ENCODE results near the gene MAL.

MAL gene

DNA sequence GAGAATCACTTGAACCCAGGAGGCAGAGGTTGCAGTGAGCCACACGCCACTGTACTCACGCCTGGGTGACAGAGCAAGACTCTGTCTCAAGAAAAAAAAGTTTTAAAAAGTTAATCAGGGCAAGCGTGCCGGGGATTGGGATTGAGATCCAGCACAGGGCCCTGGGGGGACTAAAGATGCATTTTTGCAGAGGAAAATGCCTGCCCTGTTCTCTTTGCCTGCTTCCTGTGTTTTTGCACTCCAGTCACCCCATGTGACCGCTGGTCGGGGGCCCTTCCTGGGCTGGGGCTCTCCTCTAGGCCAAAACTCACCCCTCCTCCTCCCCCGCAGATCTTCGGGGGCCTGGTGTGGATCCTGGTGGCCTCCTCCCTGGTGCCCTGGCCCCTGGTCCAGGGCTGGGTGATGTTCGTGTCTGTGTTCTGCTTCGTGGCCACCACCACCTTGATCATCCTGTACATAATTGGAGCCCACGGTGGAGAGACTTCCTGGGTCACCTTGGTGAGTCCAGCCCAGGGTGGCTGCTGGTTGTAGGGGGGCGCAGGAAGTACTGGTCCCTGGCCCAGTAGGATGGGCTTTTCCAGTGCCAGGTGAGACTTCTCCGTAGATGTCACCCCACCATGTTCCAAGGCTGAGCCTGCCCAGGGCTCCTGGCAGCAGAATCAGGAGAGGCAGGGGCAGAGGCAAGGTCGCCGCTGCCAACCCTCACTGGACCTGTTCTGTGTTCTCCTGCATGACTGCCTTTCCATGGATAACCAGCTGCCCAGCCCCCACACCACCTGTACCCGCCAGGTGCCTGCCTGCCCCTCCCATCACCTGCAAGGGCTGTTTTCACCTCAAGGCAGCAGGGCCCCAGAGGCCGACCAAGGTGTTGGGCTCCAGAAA is 22.4 kb downstream of the MAL start:
- in situ Hi-C loops (cut with MboI; ENCODE audit: low sequenced_read_pairs), result no loop called here

DNA sequence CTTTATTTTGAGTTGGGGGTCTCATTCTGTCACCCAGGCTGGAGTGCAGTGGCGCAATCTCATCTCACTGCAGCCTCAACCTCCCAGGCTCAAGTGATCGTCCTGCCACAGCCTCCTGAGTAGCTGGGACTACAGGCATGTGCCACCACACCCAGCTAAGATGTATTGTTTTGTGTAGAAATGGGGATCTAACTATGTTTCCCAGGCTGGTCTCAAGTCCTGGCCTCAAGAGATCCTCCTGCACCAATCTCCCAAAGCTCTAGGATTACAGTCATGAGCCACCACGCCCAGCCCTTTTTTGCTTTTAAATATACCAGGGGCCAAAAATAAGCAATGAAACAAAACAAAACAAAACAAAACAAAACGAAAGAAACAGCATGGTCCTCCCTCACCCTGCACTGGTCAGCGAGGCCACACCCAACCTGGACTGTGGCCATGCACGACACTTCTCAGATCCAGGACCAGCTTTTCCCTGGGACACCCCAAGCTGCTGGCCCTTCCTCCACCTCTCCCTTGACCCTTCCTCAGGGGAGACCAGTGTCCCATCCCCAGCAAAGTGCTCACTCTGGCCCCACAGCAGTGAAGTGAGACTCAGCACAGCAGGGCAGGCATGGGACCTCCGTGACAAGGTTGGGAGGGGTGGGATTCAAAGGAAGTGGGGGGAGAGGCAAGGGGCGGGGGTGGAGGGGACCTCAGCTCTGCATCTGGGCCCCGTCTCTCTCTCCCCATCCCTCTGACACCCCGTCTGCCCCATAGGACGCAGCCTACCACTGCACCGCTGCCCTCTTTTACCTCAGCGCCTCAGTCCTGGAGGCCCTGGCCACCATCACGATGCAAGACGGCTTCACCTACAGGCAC is 23.5 kb downstream of the MAL start:
- in situ Hi-C loops (cut with MboI; ENCODE audit: low sequenced_read_pairs), result no loop called here

DNA sequence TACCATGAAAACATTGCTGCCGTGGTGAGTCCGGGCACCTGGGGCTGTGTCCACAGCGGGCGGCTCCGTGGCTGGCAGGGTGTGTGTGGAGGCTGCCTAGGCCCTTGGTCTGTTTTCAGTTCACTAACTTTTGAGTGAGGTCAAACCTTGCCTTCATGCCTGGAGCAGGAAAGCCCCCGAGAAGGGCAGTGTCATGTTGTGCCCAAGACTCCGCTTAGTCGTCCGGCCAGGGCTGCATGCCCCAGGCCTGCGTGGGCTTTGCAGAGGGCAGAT is 24.1 kb downstream of the MAL start:
- in situ Hi-C loops (cut with MboI; ENCODE audit: low sequenced_read_pairs), result no loop called here

DNA sequence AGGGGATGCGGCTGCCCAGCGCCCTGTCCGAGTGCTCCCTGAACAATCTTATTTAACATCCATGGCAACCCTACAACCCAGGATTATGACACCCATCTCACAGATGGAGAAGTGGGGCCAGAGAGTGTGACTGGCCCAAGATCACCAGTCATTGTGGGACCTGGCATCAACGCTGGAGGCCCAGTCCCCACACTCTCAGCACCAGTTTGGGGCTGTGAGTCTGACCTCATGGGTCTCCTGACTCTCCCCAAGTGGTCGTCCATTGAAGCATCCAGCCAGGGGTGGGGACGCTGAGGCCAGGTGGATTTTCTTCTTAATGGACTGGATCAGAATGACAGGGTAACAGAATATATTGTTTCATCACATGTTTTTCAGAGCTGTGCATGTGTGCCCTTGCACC is 24.5 kb downstream of the MAL start:
- in situ Hi-C loops (cut with MboI; ENCODE audit: low sequenced_read_pairs), result no loop called here

DNA sequence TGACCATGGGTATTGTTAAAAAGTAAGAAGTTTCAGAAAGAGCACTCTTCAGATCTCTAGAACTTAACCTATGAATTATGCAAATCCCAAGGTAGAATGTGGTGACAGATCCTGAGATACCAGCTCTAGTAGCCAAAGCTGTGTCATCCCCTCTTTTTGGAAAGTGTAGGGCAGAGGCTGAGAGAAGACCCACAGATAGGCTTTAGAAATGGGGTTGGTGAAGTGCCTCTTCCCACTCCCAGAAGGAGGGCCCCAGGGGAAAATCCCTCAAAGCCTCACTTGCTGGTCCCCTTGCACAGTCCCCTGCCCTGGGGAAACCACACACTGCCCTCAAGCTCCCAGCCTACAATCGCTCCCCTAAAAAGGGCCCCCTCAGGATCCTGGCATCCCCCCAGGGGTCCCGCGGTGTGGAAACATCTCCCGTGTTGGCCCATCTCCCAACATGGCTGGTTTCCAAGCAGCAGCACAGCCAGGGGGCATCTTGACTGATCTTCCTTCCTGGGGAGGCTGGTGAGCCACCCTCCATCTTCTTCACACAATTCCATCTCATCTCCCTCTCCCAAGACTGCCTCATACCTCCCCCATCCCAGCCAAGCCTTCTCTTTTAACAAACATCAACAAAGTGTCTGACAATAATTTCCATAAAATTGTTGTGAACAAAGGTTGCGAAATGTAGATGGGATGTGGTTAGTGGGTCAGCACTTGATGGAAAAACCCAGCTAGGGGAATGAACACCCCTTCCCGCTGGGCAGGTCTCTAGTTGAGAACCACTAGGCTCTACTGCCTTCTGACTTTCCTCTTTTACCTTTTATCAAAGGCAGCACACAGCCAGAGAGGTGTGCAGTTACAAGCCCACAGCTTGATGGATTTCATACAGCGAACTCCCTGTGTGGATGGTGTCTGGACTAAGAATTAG is 25.1 kb downstream of the MAL start:
- in situ Hi-C loops (cut with MboI; ENCODE audit: low sequenced_read_pairs), result no loop called here

DNA sequence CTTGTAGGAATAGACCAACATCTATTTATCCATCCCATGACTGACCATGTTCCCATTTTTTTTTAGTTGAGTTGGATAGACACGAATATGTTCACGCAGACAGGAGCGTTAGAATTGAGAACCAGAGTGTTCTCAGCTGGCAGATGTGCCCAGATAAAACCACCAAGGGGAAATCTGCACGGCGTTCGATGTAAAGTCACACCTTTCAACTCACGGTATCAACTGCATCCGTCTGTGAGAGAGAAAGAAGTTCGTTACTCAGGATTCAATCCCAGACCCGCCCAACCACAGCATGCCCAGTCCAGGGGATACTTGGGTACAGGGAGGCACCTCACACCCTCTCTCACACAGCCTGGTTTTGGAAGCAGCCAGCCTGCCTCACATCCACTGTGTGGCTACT is 26.1 kb downstream of the MAL start:
- in situ Hi-C loops (cut with MboI; ENCODE audit: low sequenced_read_pairs), result no loop called here

DNA sequence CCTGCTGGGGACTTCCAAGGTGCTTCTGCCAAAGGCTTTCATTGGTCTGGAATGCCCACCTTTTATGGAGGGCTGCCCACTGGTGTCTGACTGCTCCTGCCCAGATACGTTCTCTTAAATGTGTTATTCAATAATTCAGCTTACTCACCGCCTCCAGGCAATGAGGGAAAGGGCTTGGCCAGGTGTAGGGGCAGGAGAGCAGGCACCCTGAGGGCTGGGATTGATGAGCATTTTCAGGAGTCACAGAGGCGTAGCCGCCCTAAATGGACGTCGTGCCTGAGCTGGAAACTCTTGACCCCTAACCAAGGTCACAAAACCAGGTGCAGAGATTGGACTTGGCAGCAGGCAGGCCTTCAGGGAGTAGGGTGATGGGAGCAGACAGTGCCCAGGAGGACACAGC is 26.8 kb downstream of the MAL start:
- in situ Hi-C loops (cut with MboI; ENCODE audit: low sequenced_read_pairs), result no loop called here

DNA sequence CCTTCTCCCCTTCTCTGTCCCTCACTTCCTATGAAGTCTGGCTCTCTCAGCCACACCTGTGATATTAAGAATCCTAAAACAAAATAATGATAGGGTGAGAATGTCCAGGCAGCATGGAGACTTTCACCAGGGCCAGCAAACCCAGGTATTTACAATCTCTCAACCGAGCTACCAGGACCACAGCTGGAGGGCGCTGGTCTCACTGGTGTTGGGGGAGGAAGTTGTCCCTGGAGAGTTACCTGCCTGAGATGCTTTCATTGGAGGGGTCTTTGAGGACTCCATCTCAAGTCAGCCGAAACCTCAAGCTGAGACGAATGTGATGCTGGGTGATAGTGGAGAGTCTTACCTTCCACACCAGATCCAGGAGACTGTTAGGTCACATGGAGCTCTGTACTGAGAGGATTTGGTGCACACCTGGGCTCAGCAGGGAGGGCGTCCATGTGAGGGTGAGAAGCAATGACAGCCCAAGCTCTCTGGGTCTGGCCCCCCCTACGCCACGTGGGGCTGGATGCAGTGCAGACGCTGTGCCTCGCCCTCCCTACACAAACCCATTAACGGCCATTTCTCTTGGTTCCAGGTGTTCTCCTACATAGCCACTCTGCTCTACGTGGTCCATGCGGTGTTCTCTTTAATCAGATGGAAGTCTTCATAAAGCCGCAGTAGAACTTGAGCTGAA is 27.4 kb downstream of the MAL start:
- in situ Hi-C loops (cut with MboI; ENCODE audit: low sequenced_read_pairs), result no loop called here

DNA sequence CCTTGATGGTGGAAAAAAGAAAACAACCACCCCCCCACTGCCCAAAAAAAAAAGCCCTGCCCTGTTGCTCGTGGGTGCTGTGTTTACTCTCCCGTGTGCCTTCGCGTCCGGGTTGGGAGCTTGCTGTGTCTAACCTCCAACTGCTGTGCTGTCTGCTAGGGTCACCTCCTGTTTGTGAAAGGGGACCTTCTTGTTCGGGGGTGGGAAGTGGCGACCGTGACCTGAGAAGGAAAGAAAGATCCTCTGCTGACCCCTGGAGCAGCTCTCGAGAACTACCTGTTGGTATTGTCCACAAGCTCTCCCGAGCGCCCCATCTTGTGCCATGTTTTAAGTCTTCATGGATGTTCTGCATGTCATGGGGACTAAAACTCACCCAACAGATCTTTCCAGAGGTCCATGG is 28.0 kb downstream of the MAL start:
- in situ Hi-C loops (cut with MboI; ENCODE audit: low sequenced_read_pairs), result no loop called here

DNA sequence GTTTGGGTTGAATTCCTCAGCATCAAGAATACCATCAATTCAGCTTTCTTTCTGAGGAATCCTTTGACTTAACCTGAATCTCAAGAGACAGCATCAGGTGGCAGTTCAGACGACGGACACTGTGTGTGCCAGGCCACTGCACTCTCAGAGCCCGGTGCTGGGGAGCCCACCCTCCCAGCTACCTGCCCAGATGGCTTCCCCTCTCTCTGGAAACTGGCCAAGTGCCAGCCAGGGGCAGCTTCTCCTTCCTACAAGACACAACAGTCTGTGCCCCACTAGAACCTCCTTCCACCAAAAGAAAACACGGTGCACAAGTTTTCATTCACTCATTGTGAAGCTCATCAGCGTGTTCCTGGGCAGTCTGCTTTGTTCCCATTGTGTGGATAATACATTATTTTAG is 28.5 kb downstream of the MAL start:
- in situ Hi-C loops (cut with MboI; ENCODE audit: low sequenced_read_pairs), result no loop called here

DNA sequence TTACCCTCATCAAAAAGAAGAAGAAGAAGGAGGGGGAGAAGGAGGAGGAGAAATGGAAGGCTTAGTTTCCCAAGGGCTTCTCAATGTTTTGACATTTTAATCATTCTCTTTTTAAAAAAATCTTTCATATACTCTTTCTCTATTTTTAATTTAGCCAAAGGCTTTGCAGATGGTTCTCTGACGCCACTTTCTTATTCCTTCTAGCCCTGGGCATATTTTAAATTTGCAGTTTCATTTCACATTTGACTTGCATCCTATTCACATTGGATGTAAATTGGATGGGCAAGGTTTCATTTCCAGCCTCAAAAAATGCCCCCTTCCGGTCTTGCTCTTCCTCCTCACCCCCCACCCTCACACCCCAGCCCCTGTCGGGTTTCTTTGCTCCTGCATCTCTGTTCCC is 29.8 kb downstream of the MAL start:
- in situ Hi-C loops (cut with MboI; ENCODE audit: low sequenced_read_pairs), result no loop called here

DNA sequence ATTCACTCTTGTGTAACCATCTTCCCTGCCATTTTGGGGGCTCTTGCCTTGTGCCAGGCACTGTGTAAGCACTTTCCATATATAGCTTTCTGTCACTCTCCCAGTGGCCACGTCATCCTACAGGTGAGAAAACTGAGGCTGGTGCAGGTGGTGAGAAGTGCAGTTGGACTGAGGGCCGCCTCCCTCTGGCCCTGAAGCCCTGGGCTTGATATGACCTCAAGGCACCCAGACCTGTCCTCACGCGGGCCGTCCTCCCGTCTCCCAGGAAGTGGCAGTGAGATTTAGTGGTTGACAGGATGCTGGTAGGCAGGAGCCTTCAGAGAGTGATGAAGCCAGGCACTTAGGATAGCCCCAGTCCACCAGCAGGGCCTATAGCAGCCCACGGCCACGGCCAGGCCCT is 30.5 kb downstream of the MAL start:
- in situ Hi-C loops (cut with MboI; ENCODE audit: low sequenced_read_pairs), result no loop called here

DNA sequence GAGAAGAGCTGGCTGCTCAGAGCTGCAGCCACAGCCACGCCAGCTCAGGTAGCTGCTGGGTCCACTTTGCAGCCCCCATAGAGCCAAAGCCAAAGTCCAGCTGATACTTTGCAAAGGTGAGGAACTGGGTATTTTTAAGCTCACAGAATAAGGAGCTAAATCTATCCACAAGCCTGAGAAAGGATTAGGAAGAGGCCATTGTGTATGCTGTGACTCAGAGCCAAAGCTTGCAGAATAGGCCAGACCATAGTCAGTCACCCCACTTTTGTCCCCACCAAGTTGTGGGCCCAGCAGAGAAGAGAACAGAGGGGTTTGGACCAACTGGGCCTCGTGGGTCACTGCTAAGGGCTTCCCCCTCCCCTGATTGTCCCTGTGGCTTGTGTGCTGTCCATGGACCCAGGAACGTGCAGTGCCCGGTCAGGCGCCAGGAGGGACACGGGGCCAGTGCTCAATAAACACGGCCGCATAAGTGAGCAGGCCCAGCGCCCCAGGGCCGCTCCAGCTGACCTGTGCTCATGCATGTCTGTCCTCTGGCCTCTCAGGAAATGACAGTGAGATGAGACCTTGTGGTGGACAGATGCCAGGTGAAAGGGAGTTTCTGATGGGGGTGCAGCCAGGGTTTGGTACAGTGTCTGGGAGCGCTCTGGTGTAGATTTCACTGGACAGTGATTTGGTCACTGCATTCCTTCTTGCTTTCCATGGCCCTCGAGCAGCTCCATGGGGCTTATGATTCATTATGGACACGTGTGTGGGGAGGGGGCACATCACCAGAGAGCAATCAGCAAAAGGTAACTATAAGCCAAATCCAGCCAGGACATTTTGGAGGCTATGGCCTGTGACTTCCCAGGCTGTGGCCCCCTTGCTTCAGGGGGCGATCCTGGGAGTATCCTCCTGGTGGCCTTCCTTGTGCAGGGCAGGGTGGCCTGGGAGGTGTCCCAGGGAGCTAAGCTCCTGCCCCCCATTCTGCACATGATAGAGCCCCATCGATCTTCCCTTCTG is 31.3 kb downstream of the MAL start:
- in situ Hi-C loops (cut with MboI; ENCODE audit: low sequenced_read_pairs), result no loop called here

DNA sequence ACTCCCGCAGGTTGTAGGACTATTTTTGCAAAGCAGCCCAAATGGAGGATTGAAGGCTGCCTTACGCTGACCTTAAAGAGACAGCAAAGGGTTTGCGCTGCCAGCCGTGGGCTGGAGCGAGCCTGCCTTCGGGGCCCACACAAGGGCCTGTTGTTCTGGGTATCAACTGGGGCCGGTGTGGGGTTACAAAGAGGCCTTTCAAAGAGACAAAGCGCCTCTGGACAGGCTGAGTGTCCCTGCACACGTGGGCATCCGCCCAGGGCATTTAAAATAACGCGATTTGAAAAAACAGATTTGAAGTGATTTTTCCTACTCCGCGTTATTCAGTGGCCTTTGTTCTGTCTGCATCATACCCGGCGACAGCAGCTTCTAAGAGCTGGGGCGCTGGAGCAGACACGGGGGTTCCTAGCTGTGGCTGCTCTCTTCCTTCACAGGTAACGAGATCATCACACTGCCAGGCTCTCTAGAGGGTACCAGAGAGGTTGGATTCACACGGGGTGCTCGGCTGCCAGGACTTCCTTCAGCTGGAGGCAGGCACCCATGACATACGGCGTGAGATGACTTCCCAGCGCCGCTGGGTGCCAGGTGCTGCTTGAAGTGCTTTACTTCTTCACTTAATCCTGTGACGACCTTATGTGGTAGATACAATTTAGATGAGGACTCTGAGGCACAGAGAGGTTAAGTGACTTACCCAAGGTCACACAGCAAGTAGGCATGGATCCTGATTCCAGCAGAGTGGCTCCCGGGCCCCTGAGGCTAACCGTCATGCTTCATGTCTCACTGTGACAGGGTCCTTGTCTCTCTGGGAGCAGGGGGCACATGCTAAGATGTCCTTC is 32.2 kb downstream of the MAL start:
- in situ Hi-C loops (cut with MboI; ENCODE audit: low sequenced_read_pairs), result no loop called here

DNA sequence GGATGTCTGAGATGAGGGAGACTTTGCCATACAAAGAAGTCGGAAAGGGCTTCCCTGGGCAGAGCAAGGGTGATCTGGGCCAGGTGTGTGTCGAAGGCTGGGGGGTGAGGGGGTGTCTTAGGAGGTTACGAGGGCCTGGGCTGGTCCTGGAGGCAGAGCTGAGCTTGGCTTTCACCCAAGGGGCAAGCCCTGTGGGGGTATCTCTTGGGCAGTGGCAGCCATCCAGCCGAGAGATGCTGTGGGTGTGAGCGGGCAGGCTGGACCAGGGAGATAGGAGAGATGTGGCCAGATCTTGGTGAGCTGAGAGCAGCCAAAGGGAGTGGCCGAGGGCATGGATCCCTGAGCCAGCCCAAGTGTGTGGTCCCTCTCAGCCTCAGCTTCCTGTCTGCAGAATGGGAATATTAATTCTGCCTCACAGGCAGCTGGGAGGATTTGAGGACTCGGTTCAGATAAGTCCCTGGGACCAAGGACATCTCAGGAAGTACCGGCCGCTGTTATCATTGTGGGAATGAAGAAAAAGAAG is 33.0 kb downstream of the MAL start:
- in situ Hi-C loops (cut with MboI; ENCODE audit: low sequenced_read_pairs), result no loop called here

DNA sequence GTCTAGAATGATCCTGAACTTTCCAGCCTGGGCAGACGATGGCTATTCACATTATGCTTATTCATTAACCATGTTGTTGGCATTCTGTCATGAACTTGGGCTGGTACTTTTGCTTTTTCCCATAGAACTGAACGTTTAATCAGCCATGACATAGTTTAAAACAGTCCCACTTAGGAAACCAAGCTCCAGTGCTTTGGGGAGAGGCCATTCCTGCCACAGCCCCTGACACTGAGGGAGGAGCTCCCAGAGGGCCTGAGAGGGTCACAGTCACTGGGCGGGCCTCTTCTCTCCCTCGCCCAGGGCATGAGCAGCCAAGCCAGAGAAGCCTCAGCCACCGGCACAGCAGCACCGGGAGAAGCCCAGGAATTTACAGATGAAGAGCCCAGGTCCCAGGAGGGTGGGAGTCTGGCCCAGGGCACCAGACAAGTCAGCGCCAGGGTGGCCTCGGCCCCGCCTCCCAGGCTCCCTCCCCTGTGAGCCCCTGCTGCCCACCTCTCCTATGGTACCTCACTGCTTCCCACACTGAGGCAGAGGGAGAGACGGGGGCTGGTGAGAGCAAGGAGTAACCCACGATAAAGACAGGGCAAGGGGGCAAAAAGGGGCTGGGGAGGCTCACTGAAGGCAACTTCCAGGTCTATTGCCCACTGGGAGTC is 33.6 kb downstream of the MAL start:
- in situ Hi-C loops (cut with MboI; ENCODE audit: low sequenced_read_pairs), result no loop called here

DNA sequence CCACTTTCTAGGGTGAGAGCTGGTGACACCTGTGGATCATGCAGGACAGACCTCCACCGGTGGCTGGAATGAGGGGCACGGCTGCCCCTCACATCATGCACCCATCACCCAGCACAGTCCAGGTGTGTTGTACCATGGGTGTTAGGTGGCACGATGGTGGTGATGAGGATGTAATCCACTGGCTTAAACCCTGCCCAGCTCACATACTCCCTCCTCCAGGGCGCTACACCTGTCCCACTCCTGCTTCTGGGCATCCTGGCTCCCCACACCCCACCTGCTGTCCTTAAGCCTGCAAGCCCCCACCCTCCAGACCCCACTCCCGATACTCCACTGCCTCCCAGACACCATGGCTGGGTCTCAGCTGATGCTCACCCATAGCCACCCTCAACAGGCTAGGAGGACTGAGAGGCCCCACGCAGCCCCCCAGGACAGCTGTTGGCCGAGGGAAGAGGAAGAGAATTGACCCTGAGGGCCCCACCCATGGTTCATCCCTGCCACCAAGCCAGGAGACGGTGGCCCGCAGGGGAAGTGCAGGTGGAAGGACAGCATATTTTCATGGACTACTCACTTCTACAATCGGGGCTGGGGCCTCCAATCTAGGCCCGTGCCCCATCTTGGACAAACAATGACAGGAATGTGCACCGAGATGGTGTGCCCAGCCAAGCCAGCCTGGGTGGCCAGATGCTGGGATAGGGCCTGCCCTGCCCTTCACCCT is 34.3 kb downstream of the MAL start:
- in situ Hi-C loops (cut with MboI; ENCODE audit: low sequenced_read_pairs), result no loop called here
